Measurements from ENCODE around the gene BIRC3. TPM values are rescaled to one million over a fixed set of nuclear protein-coding genes. Genes with fewer than 3 reads are reported as not detected.
A peak's percentile ranks its signal among the peaks of the same experiment; 100 is the strongest.
"Not testable (repeated sequence)": the region's sequence is repeated elsewhere in the genome, so short reads cannot be mapped to it uniquely, and the experiment has no call there.

The BIRC3 gene
- total RNA-seq, 4 donors from 2014 or later: 3.4 to 30.2 (median 9.1) TPM

DNA sequence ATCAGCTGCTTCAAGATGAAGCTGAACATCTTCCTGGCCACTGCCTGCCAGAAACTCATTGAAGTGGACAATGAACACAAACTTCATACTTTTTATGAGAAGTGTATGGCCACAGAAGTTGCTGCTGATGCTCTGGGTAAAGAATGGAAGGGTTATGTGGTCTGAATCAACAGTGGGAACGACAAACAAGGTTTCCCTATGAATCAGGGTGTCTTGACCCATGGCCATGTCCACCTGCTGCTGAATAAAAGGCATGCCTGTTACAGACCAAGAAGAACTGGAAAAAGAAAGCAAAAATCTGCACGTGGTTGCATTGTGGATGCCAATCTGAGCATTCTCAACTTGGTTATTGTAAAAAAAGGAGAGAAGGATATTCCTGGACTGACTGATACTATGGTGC, 22.2 kb upstream of the BIRC3 start:
- ATAC-seq (ENCODE audit: low FRiP score) (no peak), DNase-seq (ENCODE audit: low spot score) (no peak)
- TF ChIP-seq, protein P1, sequence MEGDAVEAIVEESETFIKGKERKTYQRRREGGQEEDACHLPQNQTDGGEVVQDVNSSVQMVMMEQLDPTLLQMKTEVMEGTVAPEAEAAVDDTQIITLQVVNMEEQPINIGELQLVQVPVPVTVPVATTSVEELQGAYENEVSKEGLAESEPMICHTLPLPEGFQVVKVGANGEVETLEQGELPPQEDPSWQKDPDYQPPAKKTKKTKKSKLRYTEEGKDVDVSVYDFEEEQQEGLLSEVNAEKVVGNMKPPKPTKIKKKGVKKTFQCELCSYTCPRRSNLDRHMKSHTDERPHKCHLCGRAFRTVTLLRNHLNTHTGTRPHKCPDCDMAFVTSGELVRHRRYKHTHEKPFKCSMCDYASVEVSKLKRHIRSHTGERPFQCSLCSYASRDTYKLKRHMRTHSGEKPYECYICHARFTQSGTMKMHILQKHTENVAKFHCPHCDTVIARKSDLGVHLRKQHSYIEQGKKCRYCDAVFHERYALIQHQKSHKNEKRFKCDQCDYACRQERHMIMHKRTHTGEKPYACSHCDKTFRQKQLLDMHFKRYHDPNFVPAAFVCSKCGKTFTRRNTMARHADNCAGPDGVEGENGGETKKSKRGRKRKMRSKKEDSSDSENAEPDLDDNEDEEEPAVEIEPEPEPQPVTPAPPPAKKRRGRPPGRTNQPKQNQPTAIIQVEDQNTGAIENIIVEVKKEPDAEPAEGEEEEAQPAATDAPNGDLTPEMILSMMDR (IDR thresholded peaks at IDR 0.05): no peak

DNA sequence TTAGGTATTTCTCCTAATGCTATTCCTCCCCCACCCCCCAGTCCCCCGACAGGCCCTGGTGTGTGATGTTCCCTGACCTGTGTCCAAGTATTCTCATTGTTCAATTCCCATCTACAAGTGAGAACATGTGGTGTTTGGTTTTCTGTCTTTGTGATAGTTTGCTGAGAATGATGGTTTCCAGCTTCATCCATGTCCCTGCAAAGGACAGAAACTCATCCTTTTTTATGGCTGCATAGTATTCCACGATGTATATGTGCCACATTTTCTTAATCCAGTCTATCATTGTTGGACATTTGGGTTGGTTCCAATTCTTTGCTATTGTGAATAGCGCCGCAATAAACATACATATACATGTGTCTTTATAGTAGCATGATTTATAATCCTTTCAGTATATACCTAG, 20.5 kb upstream of the BIRC3 start:
- not testable (repeated sequence) for DNase-seq (ENCODE audit: low spot score); ATAC-seq (ENCODE audit: low FRiP score)

DNA sequence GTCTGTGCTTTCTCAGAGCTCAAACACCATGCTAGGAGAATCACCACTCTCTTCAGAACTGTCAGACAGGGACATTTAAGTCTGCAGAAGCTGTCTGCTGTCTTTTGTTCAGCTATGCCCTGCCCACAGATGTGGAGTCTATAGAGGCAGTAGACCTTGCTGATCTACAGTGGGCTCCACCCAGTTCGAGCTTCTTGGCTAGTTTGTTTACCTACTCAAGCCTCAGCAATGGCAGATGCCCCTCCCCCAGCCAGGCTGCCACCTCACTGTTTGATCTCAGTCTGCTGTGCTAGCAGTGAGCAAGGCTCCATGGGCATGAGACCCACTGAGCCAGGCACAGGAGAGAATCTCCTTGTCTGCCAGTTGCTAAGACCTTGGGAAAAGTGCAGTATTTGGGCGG, 16.4 kb upstream of the BIRC3 start:
- not testable (repeated sequence) for DNase-seq (ENCODE audit: low spot score); ATAC-seq (ENCODE audit: low FRiP score)

DNA sequence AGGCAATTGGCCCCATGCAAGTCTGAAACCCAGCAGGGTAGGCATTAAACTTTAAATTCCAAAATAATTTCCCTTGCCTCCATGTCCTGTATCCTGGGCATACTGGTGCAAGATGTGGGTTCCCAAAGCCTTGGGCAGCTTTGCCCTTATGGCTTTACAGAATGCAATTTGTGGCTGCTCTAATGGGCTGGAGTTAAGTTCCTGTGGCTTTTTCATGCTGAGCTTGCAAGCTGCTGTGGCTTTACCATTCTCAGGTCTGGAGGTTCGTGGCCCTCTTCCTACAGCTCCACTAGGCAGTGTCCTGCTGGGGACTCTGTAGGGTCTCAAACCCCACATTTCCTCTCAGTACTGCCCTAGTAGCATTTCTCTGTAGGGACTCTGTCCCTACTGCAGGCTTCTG, 15.0 kb upstream of the BIRC3 start:
- TF ChIP-seq, protein P1 (IDR thresholded peaks at IDR 0.05): no peak
- no peak for DNase-seq (ENCODE audit: low spot score)

DNA sequence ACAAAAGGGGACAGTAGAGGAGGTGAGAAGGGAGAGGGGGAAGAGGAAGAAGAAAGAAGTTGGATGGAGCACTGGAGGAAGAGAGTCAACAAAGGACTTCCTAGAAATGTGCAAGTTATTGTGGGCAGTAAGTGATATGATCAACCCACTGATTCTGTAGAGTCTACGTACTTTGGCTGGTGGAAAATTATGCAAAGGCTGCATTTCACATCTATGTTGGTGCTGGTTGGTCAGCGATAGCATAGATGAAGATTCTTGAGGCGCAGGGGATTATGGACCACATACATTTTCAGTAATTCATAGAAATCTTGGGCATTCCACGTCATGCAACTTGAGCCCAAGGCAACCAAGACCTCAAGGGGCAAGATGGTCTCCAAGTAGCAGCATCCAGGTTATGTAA, 12.6 kb upstream of the BIRC3 start:
- ATAC-seq (ENCODE audit: low FRiP score): no peak
- TF ChIP-seq, protein P1 (IDR thresholded peaks at IDR 0.05): no peak
- no peak for DNase-seq (ENCODE audit: low spot score)

More for the DNA sequence above, 15.0 kb upstream of the BIRC3 start:
- no peak for ATAC-seq (ENCODE audit: low FRiP score)

DNA sequence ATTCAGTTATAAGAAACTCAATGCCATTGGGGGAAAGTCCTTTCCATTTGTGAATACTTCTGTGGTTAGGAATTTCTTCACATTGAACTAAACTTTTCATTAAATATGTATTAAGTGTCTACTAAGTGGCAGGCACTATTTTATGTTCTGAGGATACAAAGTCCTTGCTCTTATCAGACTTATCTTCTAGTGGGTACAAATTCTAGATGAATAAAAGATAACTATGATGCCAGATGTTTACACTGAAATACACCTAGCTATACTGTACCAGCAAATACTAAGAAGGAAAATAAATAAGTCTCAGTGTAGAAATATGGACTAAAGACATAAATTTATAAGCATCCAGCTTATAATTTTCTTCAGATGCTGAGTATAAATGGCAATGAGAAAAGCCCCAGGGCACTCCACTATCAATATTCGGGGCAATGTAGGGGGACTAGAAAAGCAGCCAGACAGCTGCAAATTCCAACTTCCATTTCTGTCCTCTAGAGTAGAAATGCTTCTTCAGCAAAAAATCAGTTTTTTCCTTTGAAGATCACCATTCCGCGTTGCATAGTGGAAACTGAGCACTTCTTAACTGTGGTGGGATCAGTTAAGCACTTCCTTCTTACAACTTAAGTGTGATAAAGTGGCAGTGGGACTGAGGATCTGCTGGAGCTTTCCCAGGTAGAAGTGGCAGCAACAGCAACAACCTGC, 11.8 kb upstream of the BIRC3 start:
- DNase-seq (ENCODE audit: low spot score) (no peak), ATAC-seq (ENCODE audit: low FRiP score) (no peak)
- TF ChIP-seq, protein P1 (IDR thresholded peaks at IDR 0.05): no peak

DNA sequence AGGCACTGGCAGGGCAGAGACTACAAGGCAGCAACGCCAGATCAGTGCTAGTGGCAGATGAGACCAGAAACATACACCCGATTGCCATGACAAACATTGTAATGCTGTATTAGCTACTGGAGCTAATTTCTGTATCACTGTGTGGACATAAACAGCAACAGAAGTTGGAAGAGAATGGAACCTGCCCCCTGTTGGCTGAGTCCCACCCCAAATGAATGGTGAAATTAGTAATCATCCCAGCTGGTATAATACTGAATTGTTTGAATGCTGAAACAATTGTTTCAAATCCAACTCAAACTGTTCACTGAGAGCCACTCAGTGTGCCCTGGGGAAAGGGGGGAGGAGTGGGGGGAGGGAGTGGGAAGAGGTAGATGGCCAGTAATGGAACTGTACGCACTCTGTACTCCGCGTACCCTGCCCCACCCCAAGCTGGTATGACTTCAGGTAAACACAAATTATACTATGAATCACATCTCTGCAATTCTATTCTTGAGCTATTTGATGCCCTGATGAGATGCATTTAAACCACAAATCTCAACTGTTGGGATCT, 11.2 kb upstream of the BIRC3 start:
- ATAC-seq (ENCODE audit: low FRiP score) (peak; percentile 60), DNase-seq (ENCODE audit: low spot score) (no peak)
- TF ChIP-seq, protein P1 (IDR thresholded peaks at IDR 0.05): no peak

Measured in omental fat pad (tissue), 4 donors.